MM.1S (cell line): Measurements from ENCODE around the gene TEX264.

ENCODE experiments used
- EZH2phosphoT487 ChIP-seq: fragments of 300-600 bp; sonication (generic); IDR thresholded peaks from 2 replicates; pipeline ENCODE4 v1.6.1; 2018; ENCODE audit warnings: antibody characterized with exemption, low read length
- TF ChIP-seq, protein P1 (sequence below): fragments of 300-600 bp; sonication (generic); IDR thresholded peaks from 2 replicates; pipeline ENCODE4 v1.5.1; 2016; ENCODE audit warnings: antibody characterized with exemption, low read length, mixed read lengths

DNA sequence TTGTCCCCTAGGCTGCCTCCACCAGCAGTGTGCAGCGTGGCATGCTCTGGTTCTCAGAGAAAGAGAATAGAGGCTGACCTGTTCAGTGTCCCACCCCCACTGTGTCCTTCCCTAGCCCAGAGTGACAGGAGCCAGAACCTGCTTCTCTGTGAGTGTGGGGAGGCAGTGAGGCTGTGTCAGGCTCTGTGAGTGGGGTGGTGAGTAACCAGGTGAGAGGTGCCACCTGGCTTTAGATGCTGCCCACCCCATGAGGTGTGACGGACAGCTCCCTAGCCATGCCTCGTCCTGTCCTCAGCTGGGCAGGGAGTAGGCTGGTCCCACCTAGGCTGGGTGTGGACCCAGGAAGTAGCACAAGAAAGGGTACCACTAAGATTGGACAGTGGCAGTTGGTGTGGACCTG is 6.3 kb downstream of the TEX264 start:
- TF ChIP-seq, protein P1, sequence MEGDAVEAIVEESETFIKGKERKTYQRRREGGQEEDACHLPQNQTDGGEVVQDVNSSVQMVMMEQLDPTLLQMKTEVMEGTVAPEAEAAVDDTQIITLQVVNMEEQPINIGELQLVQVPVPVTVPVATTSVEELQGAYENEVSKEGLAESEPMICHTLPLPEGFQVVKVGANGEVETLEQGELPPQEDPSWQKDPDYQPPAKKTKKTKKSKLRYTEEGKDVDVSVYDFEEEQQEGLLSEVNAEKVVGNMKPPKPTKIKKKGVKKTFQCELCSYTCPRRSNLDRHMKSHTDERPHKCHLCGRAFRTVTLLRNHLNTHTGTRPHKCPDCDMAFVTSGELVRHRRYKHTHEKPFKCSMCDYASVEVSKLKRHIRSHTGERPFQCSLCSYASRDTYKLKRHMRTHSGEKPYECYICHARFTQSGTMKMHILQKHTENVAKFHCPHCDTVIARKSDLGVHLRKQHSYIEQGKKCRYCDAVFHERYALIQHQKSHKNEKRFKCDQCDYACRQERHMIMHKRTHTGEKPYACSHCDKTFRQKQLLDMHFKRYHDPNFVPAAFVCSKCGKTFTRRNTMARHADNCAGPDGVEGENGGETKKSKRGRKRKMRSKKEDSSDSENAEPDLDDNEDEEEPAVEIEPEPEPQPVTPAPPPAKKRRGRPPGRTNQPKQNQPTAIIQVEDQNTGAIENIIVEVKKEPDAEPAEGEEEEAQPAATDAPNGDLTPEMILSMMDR, result no peak
- no peak for TF ChIP-seq EZH2phosphoT487
